CD4-positive, alpha-beta T cell (primary cell): ENCODE data around the gene KLHDC4. TPM values are rescaled to one million over a fixed set of nuclear protein-coding genes. Genes with fewer than 3 reads are reported as not detected.

Source experiments
- ATAC-seq: fragments of 200-7000 bp; cut with Tn5 transposase; one replicate; pipeline ENCODE4 v1.10.0; 2022; ENCODE audit warnings: mild to moderate bottlenecking; ENCODE audit not compliant: poor library complexity
- CTCF ChIA-PET: fragments of 350-600 bp; sonication (Branson Sonifier 250); formaldehyde crosslinking; loops from one replicate; lab custom pipeline; 2021; ENCODE audit warnings: antibody characterized with exemption, inconsistent platforms; lab: Charles Lee
- POLR2A ChIA-PET: fragments of 350-600 bp; sonication (Branson Sonifier 250); formaldehyde crosslinking; loops from one replicate; lab custom pipeline; 2021; ENCODE audit warnings: antibody characterized with exemption, inconsistent platforms; lab: Charles Lee
- DNase-seq, 14 experiments: peaks; one replicate each; pipeline ENCODE4 v3.0.0-alpha.2; 2013 to 2020; ENCODE audit warnings: mixed read lengths in 2 of 14
- H3K27ac ChIP-seq, 2 donors: one replicate each; pipeline versions ENCODE4 v1.5.1 to v1.7.0; 2013; ENCODE audit warnings: low read length in 2 of 2, low read depth in 1 of 2, mild to moderate bottlenecking in 1 of 2
- H3K27me3 ChIP-seq, 2 experiments: 1 replicate in 1 of 2; 2 replicates in 1 of 2; pipeline versions ENCODE4 v1.6.1 to v1.7.0; 2013; ENCODE audit warnings: low read length in 2 of 2, control low read depth in 1 of 2, mild to moderate bottlenecking in 1 of 2, moderate library complexity in 1 of 2; ENCODE audit not compliant: insufficient read depth in 2 of 2, control insufficient read depth in 1 of 2
- H3K36me3 ChIP-seq: one replicate; pipeline ENCODE4 v1.6.1; 2013; ENCODE audit warnings: low read length, control low read depth; ENCODE audit not compliant: insufficient read depth
- H3K4me1 ChIP-seq: one replicate; pipeline ENCODE4 v1.6.1; 2013; ENCODE audit warnings: low read length, control low read depth; ENCODE audit not compliant: insufficient read depth
- H3K4me3 ChIP-seq: one replicate; pipeline ENCODE4 v1.5.1; 2013; ENCODE audit warnings: mild to moderate bottlenecking, low read length, moderate library complexity
- H3K9me3 ChIP-seq, 2 experiments: 1 replicate in 1 of 2; 2 replicates in 1 of 2; pipeline versions ENCODE4 v1.6.1 to v1.7.0; 2013; ENCODE audit warnings: low read length in 2 of 2, mild to moderate bottlenecking in 2 of 2, control low read depth in 1 of 2, moderate library complexity in 1 of 2; ENCODE audit not compliant: control insufficient read depth in 1 of 2, insufficient read depth in 1 of 2
- H3K27ac Mint-ChIP-seq: one replicate; pipeline ENCODE4 v1.8.0; 2020; ENCODE audit warnings: mixed read lengths
- H3K27me3 Mint-ChIP-seq: one replicate; pipeline ENCODE4 v1.8.0; 2021; ENCODE audit warnings: mixed read lengths
- H3K36me3 Mint-ChIP-seq: one replicate; pipeline ENCODE4 v1.8.0; 2021; ENCODE audit warnings: low read depth, mixed read lengths
- H3K4me1 Mint-ChIP-seq: one replicate; pipeline ENCODE4 v1.8.0; 2021; ENCODE audit warnings: low read depth, mixed read lengths
- H3K4me3 Mint-ChIP-seq: one replicate; pipeline ENCODE4 v1.8.0; 2020; ENCODE audit warnings: mild to moderate bottlenecking, mixed read lengths
- H3K9me3 Mint-ChIP-seq: one replicate; pipeline ENCODE4 v1.8.0; 2020; ENCODE audit warnings: mixed read lengths
- intact Hi-C, 2 experiments: fragments of 100-400 bp; cut with DNase I in 1 of 2; cut with micrococcal nuclease in 1 of 2; formaldehyde crosslinking; loops; one replicate each; pipeline versions ENCODE4 v1.15.1 to v1.9.0; 2023 to 2025; cut with DNase I, micrococcal nuclease
- total RNA-seq, 174 experiments: library from RNA in 2 of 174; stranded (reverse) in 2 of 174; gene quantifications; one replicate each; pipeline ENCODE4 v1.2.3 and lab custom pipeline; 2021 to 2026
- TF ChIP-seq, protein P1 (sequence below): fragments of 200-600 bp; IDR thresholded peaks from one replicate; pipeline ENCODE4 v1.8.0; 2022; ENCODE audit warnings: antibody characterized with exemption, mild to moderate bottlenecking

Gene KLHDC4
- total RNA-seq, 2 experiments from 2014 or later, result 41.4 to 43.0 TPM

DNA sequence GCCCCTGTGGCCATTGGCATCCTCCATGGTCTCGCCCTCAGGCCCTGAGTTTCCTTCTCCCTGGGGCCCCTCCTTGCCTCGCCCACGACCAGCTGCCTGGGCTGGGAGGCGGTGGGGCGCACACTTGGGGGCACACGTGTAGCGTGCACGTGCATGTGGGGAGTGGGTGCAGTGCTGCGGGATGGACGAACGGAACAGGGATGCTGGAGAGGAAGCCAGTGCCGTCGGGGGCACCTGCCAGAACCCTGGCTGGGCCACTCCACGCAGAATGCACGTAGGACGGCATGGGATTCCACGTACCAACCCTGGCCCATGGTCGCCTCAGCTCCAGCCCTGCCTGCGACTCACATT is 80.4 kb downstream of the KLHDC4 start:
- DNase-seq (no peak), ATAC-seq (no peak)
- CTCF ChIA-PET, result no interaction called here
- intact Hi-C loops, result no loop called here
- POLR2A ChIA-PET, result no interaction called here
- H3K36me3 ChIP-seq, result no peaks in the 10 kb centered on the region
- H3K27ac ChIP-seq, result no peak overlapping the region
- Mint-ChIP-seq H3K36me3 (no peaks in the 10 kb centered on the region), H3K9me3 (no peaks in the 10 kb centered on the region), H3K4me1 (no peaks in the 10 kb centered on the region), H3K27me3 (no peaks in the 10 kb centered on the region), H3K27ac (no peak overlapping the region), H3K4me3 (no peak overlapping the region)
- H3K4me3 ChIP-seq, result no peak overlapping the region
- peaks cover 0 to 4% of the 10 kb centered on the region in 2 experiments for H3K9me3 ChIP-seq
- H3K4me1 ChIP-seq, result peaks cover 7% of the 10 kb centered on the region
- no peaks in the 10 kb centered on the region for H3K27me3 ChIP-seq
- TF ChIP-seq, protein P1, sequence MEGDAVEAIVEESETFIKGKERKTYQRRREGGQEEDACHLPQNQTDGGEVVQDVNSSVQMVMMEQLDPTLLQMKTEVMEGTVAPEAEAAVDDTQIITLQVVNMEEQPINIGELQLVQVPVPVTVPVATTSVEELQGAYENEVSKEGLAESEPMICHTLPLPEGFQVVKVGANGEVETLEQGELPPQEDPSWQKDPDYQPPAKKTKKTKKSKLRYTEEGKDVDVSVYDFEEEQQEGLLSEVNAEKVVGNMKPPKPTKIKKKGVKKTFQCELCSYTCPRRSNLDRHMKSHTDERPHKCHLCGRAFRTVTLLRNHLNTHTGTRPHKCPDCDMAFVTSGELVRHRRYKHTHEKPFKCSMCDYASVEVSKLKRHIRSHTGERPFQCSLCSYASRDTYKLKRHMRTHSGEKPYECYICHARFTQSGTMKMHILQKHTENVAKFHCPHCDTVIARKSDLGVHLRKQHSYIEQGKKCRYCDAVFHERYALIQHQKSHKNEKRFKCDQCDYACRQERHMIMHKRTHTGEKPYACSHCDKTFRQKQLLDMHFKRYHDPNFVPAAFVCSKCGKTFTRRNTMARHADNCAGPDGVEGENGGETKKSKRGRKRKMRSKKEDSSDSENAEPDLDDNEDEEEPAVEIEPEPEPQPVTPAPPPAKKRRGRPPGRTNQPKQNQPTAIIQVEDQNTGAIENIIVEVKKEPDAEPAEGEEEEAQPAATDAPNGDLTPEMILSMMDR, result no peak

DNA sequence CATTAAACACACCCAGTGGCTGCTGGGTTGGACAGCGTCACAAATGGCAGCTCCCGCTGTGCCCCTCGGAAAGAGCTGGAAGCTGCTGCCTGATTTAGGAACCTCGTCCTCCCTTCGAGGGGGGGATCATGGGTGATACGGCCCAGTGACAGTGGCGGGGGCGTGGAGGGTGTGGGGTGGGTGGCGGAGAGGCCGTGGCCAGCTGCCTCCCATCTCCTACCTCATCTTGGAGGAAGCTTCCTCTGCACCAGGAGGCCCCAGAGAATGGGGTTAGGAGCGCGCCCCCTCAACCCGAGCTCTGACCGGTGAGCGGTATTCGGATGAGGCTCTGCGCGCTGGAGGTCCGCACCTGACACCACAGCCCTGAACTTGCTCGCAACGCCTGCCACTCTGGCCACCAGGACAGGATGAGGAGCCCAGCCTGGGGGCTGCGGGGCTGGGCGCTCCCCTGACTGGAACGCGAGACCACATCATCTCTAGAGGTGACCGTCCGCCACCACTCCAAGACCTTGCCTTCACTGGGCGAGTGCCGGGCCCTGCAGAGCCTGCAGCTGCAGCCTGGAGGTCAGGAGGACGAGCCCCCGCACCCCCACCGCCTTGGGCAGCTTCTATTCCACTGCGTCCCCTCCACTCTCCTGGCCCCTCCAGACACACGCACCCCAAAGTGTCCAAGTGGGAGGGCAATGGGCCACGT is 80.9 kb downstream of the KLHDC4 start:
- no peaks in the 10 kb centered on the region for H3K27me3 Mint-ChIP-seq
- ATAC-seq (no peak), DNase-seq (no peak)
- H3K27ac Mint-ChIP-seq, result no peak overlapping the region
- Histone ChIP-seq H3K4me3 (no peak overlapping the region), H3K4me1 (peaks cover 7% of the 10 kb centered on the region), H3K36me3 (no peaks in the 10 kb centered on the region), H3K27me3 (no peaks in the 10 kb centered on the region), H3K9me3 (peaks cover 0 to 4% of the 10 kb centered on the region in 2 experiments), H3K27ac (no peak overlapping the region)
- no peak overlapping the region for H3K4me3 Mint-ChIP-seq
- intact Hi-C loops, result no loop called here
- TF ChIP-seq, protein P1, result no peak
- H3K9me3 Mint-ChIP-seq, result no peaks in the 10 kb centered on the region
- H3K36me3 Mint-ChIP-seq, result no peaks in the 10 kb centered on the region
- CTCF ChIA-PET, result no interaction called here
- POLR2A ChIA-PET, result no interaction called here
- no peaks in the 10 kb centered on the region for H3K4me1 Mint-ChIP-seq

DNA sequence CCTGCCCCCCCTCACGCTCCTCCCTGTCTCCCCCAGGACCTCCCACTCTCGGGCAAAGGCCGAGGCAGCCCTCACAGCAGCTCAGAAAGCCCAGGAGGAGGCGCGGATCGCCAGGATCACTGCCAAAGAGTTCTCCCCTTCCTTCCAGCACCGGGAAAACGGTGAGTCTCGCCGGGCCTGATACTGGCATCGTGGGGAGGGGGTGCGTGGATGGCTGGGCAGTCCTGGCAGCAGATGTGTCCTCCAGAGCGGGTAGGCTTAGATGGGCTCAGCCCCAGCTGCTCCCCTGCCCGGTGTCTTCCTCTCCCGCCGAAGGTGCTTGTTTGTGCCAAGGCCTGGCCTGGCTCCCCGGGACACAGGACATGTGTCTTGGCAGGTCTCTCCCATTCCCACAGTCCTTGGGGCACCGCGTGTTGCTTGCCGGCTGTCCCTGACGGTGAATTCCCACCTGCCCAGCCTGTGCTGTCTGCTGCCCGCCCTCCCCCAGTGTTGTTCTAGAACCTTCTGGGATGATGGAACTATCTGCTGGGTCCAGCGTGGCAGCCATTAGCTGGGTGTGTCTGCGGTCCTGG is 81.6 kb downstream of the KLHDC4 start:
- no peak overlapping the region for H3K4me3 Mint-ChIP-seq
- no peaks in the 10 kb centered on the region for H3K27me3 Mint-ChIP-seq
- TF ChIP-seq, protein P1, result no peak
- H3K36me3 Mint-ChIP-seq, result no peaks in the 10 kb centered on the region
- ChIA-PET CTCF (no interaction called here), POLR2A (no interaction called here)
- Histone ChIP-seq H3K4me3 (no peak overlapping the region), H3K27me3 (no peaks in the 10 kb centered on the region), H3K36me3 (no peaks in the 10 kb centered on the region), H3K9me3 (peaks cover 0 to 4% of the 10 kb centered on the region in 2 experiments), H3K27ac (no peak overlapping the region), H3K4me1 (peaks cover 7% of the 10 kb centered on the region)
- DNase-seq (no peak), ATAC-seq (no peak)
- H3K4me1 Mint-ChIP-seq, result no peaks in the 10 kb centered on the region
- H3K27ac Mint-ChIP-seq, result no peak overlapping the region
- intact Hi-C loops, result no loop called here
- H3K9me3 Mint-ChIP-seq, result no peaks in the 10 kb centered on the region
